Measurements from ENCODE around the gene TNPO1.

Gene TNPO1

DNA sequence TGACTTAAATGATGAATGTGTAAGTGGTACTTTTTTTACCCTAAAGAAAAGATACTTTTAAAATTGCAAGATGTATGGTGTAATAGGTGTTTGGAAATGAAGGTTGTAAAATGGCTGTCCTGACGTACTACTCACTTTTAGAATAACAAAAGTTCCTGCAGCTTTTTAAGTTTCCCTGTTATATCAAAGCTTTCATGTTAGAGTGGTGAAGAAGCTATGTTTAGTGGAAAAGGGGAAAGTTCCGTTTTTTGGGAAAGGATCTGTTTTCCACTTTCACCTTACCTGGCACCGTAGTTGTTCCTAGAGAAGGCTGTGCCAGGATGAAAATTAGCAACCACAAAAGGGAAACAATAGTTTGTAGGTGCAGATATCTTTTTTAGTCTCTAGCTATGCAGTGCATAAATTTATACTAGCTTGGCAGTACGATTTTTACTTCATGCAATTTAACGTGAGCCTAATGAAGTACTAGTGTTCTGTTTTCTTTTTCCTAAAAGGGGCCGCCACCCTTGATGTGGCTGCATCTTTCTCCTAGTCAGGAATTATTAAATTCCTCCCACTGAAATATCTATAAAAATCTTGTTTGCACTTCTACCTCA is 1.3 kb downstream of the TNPO1 start:
- DNase-seq (ENCODE audit: insufficient read length, low spot score) = no peak

DNA sequence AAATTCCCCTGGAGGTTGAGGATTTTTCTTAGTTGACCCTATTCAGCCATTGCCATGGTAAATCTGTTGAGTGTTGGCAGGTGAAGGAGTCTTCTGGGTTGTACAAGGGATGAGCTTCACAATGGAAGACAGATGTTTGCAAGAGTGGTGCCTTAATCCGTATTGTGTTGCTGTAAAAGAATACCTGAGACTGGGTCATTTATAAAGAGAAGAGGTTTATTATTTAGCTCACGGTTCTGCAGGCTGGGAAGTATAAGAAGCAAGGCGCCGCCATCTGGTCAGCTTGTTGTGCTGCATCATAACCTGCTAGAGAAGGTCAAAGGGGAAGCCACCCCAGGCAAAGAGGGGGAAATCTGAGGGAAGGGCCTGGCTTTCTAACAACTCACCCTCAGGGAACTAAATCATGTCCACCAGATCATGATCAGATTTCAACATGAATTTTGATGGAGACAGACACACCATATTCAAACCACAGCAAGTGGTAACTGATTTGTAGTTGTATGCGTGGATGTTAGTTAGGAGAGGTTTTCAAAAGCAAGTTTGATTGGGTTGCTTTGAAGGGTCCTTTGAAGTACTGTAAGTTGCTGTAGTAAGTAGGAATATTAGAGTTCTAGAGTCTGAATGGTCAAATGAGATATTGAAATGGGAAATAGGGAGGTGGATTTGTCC is 2.5 kb downstream of the TNPO1 start:
- DNase-seq (ENCODE audit: insufficient read length, low spot score) = no peak
- FAIRE-seq = peak; percentile 60

More for the DNA sequence above, 1.3 kb downstream of the TNPO1 start:
- no peak for FAIRE-seq

DNA sequence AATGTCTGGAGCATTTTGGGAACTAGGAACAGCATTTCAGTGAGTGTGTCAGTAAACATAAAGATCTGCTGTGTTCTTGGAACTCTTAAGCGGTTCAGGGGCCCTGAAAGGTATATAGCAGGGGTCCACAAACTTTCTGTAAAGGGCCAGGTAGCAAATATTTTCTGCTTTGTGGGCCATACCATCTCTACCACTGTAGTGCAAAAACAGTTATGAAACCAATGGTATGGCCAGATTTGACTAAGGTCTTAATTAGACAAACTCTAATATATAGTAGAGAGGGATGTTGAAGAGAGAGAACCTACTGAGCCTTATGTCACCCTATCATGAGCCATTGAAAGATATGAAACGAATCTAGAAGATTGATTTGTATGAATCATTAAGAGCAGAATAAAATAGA is 5.3 kb downstream of the TNPO1 start:
- DNase-seq (ENCODE audit: insufficient read length, low spot score) = no peak
- FAIRE-seq = no peak

DNA sequence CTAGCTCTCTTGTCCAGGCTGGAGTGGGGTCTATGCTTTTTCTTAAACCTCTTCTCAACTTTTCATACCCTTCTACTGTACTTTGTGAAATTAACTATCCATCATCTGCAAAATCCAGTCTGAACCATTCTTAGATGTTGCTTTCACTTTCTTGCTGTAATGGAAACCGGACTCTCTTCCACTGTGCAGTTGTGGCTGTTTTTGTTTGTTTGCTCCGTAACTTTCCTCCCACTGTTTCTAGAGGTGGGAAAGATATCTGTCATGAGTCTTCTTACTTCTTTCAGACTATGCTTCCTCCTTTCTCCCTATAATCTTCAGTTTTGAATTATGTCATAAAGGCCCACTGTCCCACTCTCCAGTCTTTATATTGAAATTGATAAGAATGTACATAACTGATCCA is 6.5 kb downstream of the TNPO1 start:
- FAIRE-seq = no peak

DNA sequence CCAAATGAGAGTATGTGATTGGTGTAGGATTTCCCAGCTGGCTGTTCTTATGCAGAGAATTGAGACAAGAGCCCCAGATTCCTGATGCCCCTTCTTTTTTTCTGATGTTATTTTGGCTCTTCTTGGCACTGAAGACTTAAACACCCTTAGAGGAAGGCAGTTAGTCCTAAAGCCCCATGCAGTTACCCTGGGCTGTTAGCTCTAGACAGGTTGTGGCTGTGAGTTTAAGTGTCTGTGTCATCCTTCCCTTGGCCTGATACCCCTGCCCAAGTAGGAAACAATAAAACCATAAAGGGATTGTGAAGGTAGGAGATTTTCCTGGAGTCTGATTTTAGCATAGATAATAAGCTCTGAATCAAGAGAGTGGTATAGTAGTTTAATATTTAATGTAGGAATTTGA is 13.2 kb downstream of the TNPO1 start:
- FAIRE-seq = no peak
- no peak for DNase-seq (ENCODE audit: insufficient read length, low spot score)

More for the DNA sequence above, 6.5 kb downstream of the TNPO1 start:
- no peak for DNase-seq (ENCODE audit: insufficient read length, low spot score)

DNA sequence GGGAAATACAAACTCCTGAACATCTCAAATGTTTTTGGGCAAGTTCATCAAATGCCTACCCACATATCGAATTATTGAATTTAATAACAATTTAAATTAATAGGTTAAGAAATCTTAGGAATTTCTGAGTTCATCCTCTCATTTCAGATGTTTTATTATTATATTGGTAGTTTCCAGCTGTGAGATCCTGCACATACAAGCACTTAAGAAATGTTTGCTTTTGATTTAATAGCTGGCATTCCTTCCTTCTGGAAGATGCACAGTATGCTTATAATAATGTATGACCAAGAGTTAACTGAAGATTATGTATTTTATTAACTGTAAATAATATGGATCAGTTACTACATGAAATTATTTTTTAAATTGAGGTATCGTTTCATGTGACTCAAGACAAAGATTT is 13.9 kb downstream of the TNPO1 start:
- DNase-seq (ENCODE audit: insufficient read length, low spot score) (no peak), FAIRE-seq (no peak)

DNA sequence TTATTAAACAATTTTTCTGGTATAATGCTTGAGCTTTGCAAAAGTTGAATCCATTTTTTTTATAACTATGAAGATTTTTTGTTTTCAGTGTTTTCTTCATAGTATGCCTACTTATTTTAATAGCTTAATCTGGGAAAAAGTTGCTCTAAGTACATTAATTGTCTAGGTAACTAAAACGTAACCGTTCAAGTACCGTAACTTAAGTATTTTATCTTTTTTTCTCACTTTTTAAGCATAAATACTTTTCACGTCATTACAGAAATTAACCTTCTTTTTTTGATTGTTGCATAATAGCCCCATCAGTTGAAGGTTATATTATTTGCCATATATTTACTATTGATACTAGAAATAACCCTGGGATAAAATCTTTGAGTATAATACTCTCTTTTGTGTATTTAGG is 15.2 kb downstream of the TNPO1 start:
- FAIRE-seq (no peak), DNase-seq (ENCODE audit: insufficient read length, low spot score) (no peak)

DNA sequence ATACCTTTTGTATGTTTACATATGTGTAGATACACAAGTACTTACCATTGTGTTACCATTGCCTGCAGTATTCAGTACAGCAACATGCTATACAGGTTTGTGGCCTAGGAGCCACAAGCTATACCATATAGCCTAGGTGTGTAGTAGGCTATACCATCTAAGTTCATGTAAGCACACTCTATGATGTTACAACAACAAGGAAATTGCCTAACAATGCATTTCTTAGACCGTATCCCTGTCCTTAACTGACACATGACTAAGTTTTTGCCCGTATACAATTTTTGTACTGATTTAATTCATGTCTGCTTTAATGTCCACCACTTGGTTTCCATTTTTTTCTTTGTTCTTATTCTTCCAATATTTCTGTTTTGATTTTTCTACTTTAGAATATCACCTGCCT is 18.5 kb downstream of the TNPO1 start:
- DNase-seq (ENCODE audit: insufficient read length, low spot score) (no peak), FAIRE-seq (peak; percentile 4)

DNA sequence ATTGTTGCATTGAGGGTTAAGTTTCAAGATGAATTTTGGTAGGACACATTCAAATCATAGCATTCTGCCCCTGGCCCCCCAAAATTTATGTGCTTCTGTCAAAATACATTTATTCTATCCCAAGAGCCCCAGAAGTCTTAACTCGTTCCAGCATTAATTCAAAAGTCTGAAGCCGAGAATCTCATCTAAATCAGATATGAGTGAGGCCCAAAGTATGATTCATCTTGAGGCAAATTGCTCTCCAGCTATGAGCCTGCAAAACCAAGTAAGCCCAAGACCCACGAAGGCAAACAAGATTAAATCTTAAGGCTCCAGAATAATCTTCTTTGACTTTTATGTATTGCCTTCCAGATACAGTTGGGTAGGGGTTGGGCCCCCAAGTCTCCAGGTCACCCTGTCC is 19.2 kb downstream of the TNPO1 start:
- FAIRE-seq = no peak
- no peak for DNase-seq (ENCODE audit: insufficient read length, low spot score)

DNA sequence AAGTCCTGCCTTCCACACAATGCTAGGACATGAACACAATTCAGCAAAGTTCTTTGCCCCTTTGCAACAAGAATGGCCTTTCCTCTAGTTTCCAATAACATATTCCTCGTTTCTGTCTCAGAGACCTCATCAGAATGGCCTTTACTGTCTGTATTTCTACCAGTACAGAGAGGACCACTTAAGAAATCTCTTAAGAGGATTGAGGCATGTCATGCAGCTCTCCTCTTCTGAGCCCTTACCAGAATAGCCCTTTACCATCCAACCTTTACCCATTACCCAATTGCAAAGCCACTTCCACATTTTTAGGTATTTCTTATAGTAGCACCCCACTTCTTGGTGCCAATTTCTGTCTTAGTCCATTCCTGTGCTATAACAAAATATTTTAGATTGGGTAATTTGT is 20.3 kb downstream of the TNPO1 start:
- no peak for FAIRE-seq
- DNase-seq (ENCODE audit: insufficient read length, low spot score) = no peak

DNA sequence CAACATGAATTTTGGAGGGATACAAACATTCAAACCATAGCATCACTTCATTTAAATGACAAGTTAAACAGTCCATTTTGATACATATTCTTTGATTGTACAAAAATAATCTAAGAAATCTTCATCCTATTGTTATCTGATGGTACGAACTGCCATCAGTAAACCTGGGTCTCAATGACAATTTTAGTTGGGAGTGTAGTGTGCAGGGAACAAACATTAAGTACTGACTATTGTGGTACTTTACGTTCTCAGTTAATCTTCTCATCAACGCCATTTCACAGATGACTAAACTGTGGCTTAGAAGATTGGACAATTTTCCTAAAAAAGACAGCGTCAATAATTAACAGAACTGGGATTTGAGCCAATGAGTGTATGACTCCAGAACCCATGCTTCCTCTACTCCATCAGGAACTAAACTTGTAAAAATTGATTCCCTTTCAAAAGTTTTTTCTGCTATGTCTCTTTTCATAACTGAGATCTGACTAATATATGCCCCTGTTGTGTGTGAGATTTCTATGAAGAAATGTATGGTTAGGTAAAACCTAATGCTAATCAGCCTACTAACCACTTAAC is 21.1 kb downstream of the TNPO1 start:
- FAIRE-seq (no peak), DNase-seq (ENCODE audit: insufficient read length, low spot score) (no peak)

DNA sequence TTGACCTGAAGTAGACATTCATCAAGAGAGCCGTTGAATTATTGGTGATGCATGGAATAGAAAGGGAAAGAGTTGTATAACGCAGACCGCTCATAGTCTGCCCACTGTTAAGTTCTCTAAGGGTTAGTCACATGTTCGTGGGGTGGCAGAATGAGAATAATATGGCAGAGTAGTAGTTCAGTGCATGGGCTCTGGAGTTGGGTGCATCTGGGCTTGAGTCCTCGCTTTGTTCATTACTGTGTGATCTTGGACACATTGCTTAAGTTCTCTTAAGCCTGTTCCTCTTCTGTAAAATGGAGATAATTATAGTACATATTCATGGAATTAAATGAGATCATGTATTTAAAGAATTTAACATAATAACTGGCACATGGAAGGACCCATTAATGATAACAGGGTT is 23.6 kb downstream of the TNPO1 start:
- no peak for FAIRE-seq
- DNase-seq (ENCODE audit: insufficient read length, low spot score) = no peak

DNA sequence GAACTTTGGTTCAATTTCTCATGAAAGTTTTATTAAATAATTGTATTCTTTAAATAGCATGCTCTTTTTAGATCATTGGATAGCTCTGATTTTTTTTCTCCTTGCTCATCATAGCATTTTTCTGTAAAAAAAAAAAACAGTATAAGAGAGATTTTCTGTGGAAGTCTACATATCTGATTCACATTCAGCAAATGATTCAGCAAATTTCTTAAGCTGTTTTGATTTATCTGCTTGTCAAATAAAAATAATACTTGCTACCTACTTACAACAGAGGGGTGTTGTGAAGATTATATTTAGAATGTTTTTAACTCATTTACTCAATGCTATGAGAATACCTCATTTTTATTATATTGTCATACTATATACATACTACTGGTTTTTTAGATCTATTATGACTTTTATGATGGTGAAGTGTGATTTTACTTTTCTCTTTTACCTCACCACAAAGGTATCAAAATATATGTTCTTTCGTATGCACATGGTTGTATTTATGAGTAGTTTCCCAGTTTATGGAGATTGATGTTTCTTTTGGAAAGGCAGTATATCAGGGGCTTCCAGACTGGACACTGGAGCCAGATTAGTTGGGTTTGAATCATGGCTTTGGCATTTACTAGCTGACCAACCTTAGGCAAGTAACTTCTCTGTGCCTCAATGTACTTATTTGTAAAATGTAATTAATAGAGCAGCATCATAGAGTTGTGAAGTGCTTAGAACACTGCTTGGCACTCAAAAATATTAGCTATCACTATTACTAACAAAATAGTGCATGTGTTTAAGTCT is 25.5 kb downstream of the TNPO1 start:
- no peak for FAIRE-seq

DNA sequence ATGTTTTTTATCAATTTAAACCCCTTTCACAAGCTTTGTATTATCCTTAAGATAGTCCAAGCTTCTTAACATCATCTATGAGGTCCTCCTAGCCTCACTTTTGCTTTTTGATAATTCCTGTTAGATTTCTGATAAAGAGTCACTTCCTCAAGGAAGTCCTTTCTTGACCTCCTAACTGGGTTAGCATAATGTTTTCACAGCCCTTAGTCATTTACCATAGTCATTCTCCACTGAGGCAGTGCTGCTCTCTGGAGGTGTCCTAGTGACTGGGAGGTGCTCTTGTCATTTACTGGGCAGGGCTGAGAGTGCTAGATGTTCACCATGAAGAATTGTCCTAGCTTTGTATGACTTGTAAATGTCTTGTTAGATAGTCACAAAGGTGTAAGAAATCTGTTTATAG is 26.4 kb downstream of the TNPO1 start:
- peak; percentile 33 for FAIRE-seq
- DNase-seq (ENCODE audit: insufficient read length, low spot score) = no peak

More for the DNA sequence above, 25.5 kb downstream of the TNPO1 start:
- no peak for DNase-seq (ENCODE audit: insufficient read length, low spot score)

DNA sequence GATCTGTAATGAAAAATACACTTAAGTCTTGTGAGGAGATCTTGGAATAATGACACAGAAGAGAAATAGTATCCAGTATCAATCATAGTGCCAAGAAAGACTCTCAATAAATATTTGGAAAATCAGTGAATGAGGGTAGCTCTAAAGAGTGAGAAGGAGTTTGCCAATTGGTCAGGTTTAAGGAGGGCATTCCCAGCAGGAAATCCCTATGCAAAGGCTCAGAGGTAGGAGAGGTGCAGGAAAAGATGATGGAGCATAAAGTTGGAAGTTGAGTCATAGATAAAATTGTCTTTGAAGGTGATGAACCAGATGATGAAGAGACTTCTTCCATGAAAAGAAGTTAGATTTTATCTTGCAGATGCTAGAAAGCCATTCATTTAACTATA is 27.8 kb downstream of the TNPO1 start:
- FAIRE-seq (no peak), DNase-seq (ENCODE audit: insufficient read length, low spot score) (no peak)

DNA sequence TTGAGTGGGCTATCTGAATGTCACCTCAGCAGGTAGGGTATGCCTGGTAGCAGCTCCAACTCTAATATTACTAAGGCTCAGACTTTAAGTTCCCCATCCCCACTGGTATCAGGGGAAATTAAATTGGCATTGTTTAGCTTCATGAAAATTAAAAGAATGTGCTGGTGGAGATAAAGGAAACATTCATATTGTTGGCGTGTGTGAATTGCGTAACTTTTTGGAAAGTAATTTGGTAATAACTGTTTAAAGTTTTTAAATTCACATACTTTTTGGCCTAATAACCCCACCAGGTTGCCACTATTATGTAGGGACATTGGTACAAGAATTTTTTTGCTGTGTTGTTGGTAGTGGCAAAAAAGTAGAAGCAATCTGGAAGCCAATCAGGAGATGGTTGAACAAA is 29.4 kb downstream of the TNPO1 start:
- DNase-seq (ENCODE audit: insufficient read length, low spot score) (no peak), FAIRE-seq (no peak)

DNA sequence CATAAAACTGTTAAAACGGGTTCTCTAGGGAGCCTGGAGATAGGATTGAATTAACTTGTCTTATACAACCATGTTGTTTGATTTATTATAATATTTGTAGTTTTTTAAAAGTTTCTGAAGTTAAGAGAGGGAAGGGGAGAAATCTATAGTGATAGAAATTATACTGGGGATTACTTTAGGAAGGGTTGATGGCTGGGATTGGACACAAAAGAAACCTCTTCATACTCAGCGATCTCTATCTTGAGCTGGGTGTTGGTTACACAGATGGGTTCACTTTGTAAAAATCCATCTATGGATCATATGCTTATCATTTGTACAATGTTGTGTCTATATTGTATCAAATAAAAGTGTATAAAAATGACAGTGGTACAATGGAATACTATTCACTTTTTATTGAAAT is 30.0 kb downstream of the TNPO1 start:
- DNase-seq (ENCODE audit: insufficient read length, low spot score) (no peak), FAIRE-seq (no peak)

DNA sequence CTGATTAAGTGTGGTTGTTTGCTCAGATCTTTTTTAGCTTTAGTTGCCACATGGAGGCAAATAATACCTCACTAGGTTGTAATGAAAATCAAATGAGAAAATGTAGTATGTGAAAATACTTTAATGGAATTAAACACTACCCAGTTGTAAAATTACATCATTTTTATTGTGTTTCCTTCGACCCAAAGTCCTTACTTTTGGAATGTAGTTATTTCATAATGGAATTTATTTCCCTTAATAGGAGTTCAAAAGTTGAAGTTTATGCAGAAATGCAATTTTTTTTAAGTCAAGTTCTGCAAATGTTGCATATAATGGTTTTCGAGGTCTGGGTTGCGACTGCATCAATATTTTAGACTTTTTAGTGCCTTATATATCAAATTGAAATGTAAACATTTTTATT is 31.0 kb downstream of the TNPO1 start:
- no peak for DNase-seq (ENCODE audit: insufficient read length, low spot score)
- FAIRE-seq = no peak

DNA sequence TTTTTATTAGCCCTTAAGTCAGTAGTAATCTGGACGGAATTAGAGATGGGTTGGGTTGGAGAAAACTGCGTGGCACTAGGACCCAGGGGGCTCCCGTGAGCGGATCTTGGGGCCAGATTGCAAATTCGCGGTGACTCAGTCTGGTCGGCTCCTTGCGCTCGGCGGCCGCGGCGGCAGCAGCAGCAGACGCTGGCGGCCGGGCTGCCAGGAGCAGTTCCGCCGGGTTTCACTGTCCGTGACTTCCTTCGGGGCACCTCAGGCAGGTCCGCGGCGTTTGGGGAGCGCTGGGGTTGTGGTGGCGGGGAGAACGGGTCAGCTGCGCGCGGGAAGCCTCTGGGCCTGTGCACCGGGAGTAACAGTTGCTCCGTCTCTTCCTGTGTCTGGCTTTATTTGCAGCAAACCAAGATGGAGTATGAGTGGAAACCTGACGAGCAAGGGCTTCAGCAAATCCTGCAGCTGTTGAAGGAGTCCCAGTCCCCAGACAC is 31.6 kb downstream of the TNPO1 start:
- FAIRE-seq (peak; percentile 89), DNase-seq (ENCODE audit: insufficient read length, low spot score) (peak; percentile 69)

DNA sequence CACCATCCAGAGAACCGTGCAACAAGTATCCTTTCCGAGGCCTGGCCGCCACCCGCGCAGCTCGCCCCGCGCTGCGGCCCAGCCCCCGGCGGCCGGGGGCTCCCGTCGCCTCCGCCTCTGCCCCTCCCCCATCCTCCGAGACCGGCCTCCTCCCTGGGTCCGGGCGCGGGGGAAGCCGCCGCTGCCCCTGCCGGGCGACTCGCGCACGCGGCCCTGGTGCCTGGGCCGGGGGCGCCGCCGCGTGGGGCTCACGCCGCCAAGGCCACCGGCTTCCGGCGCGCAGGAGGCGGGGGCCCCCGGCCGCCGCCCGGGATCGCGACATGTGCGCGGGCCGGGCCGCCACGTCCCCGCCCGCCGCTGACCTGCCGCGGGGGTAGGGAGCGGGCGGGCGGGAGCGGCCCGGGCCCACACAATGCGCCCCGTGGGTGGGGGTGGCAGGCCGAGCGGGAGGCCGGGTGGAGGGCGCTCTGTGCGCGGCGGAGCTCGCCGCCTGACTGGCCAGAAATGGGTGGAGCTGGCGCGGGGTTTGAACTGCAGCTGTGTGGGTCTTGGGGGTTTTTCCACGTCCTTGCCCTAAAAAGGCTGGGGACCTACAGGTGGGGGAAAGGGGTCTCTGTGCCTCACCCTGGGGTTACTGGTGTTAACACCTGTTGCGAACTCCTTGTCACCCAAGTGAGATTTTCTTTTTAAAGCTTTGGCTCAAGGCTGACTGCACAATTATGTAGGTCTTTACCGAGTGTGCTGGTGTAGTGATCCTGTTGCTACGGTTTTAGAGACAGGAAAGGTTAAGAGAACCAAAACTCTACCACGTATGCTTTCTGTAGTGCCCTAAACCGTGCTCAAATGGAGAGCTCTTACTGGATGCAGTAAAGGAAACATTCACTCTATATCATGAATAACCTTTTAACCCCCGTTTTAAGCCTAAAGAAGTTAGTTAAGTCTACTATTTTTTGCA is 32.3 kb downstream of the TNPO1 start:
- FAIRE-seq = no peak
- DNase-seq (ENCODE audit: insufficient read length, low spot score) = no peak
